Breast epithelium (tissue), 3 donors: ENCODE measurements around the gene FSTL5.

Experiments used
- CTCF ChIP-seq, 3 donors: fragments of 450-650 bp; IDR thresholded peaks; one replicate each; pipeline ENCODE4 v1.5.1; 2016 to 2017; ENCODE audit warnings: antibody characterized with exemption in 3 of 3, mild to moderate bottlenecking in 3 of 3, moderate library complexity in 3 of 3
- POLR2A ChIP-seq: fragments of 450-650 bp; IDR thresholded peaks from one replicate; pipeline ENCODE4 v1.6.1; 2016; ENCODE audit warnings: antibody characterized with exemption, mild to moderate bottlenecking, moderate library complexity

- TF ChIP-seq CTCF (IDR thresholded peaks at IDR 0.05) (no peak), POLR2A (no peak)
These were observed 1.1 kb downstream of the FSTL5 start for GRCh38 chr4:162162672-162163071.
